IMR-90 (cell line): ENCODE data around the gene TFAP2E. TPM values are rescaled to one million over a fixed set of nuclear protein-coding genes. Genes with fewer than 3 reads are reported as not detected.

Source experiments
- ATAC-seq: fragments of 200-7000 bp; cut with Tn5 transposase; 2 replicates; pipeline ENCODE4 v1.9.1; 2020; ENCODE audit warnings: low read depth, mild to moderate bottlenecking, moderate library complexity
- BruUV-seq: library from RNA; stranded (reverse); fragments of 400-500 nt; replicated peaks from 2 replicates; lab custom pipeline; 2021; lab: Mats Ljungman, UMichigan
- CTCF ChIA-PET: fragments of 300-600 bp; formaldehyde crosslinking; extraction: SDS; loops from one replicate; lab custom pipeline; 2021; ENCODE audit warnings: antibody characterized with exemption; lab: Yijun Ruan, JAX
- POLR2A ChIA-PET: fragments of 300-600 bp; sonication (Branson Sonifier 250); formaldehyde crosslinking; loops from one replicate; lab custom pipeline; 2022; ENCODE audit warnings: antibody characterized with exemption; ENCODE audit not compliant: unreplicated experiment; lab: Charles Lee
- DNase-seq: peaks from one replicate; pipeline ENCODE4 v3.0.0; 2013
- H2AFZ ChIP-seq: replicated peaks from 2 replicates; pipeline ENCODE3; 2013; ENCODE audit warnings: low read length, mild to moderate bottlenecking; ENCODE audit not compliant: poor library complexity
- H2AK5ac ChIP-seq: 2 replicates; pipeline ENCODE4 v1.6.1; 2013; ENCODE audit warnings: low read depth, low read length, inconsistent platforms
- H2AK9ac ChIP-seq: replicated peaks from 2 replicates; pipeline ENCODE3; 2013; ENCODE audit warnings: mild to moderate bottlenecking, low read depth, low read length, moderate library complexity; ENCODE audit not compliant: poor library complexity
- H2BK120ac ChIP-seq: 2 replicates; pipeline ENCODE4 v1.6.1; 2013; ENCODE audit warnings: low read depth, low read length, inconsistent platforms
- H2BK15ac ChIP-seq: 3 replicates; pipeline ENCODE4 v1.6.1; 2013; ENCODE audit warnings: low read depth, low read length, inconsistent platforms
- H2BK20ac ChIP-seq: 2 replicates; pipeline ENCODE4 v1.6.1; 2013; ENCODE audit warnings: low read depth, mild to moderate bottlenecking, inconsistent platforms, low read length, moderate library complexity
- H2BK5ac ChIP-seq: 2 replicates; pipeline ENCODE4 v1.6.1; 2013; ENCODE audit warnings: mild to moderate bottlenecking, low read depth, low read length, inconsistent platforms; ENCODE audit not compliant: poor library complexity, severe bottlenecking
- H3K14ac ChIP-seq: replicated peaks from 2 replicates; pipeline ENCODE4 v1.6.1; 2013; ENCODE audit warnings: low read depth, low read length, inconsistent platforms
- H3K18ac ChIP-seq: 2 replicates; pipeline ENCODE4 v1.6.1; 2013; ENCODE audit warnings: low read depth, low read length, control low read depth
- H3K23ac ChIP-seq: 2 replicates; pipeline ENCODE4 v1.6.1; 2013; ENCODE audit warnings: low read depth, low read length, inconsistent platforms
- H3K27ac ChIP-seq: 2 replicates; pipeline ENCODE4 v1.5.1; 2013; ENCODE audit warnings: mild to moderate bottlenecking, control low read depth, low read length; ENCODE audit not compliant: insufficient read depth
- H3K27me3 ChIP-seq: 2 replicates; pipeline ENCODE4 v1.6.1; 2013; ENCODE audit warnings: low read length; ENCODE audit not compliant: control insufficient read depth, insufficient read depth
- H3K36me3 ChIP-seq: 2 replicates; pipeline ENCODE4 v1.6.1; 2013; ENCODE audit warnings: low read length, mixed read lengths; ENCODE audit not compliant: control insufficient read depth, insufficient read depth
- H3K4ac ChIP-seq: 2 replicates; pipeline ENCODE4 v1.6.1; 2013; ENCODE audit warnings: low read depth, low read length, inconsistent platforms
- H3K4me1 ChIP-seq: 2 replicates; pipeline ENCODE4 v1.6.1; 2013; ENCODE audit warnings: low read length, mixed read lengths; ENCODE audit not compliant: control insufficient read depth, insufficient read depth
- H3K4me2 ChIP-seq: 2 replicates; pipeline ENCODE4 v1.6.1; 2013; ENCODE audit warnings: low read depth, mild to moderate bottlenecking, control low read depth, low read length, moderate library complexity
- H3K4me3 ChIP-seq: 2 replicates; pipeline ENCODE4 v1.5.1; 2013; ENCODE audit warnings: low read depth, mild to moderate bottlenecking, control low read depth, low read length, moderate library complexity; ENCODE audit not compliant: insufficient read depth
- H3K56ac ChIP-seq: 2 replicates; pipeline ENCODE4 v1.6.1; 2013; ENCODE audit warnings: low read length, inconsistent platforms; ENCODE audit not compliant: insufficient read depth; ENCODE audit errors: extremely low read depth
- H3K79me1 ChIP-seq, 2 experiments: 2 replicates each; pipeline ENCODE4 v1.6.1; 2013; ENCODE audit warnings: low read length in 2 of 2, inconsistent platforms in 1 of 2, low read depth in 1 of 2
- H3K9ac ChIP-seq: 2 replicates; pipeline ENCODE4 v1.6.1; 2013; ENCODE audit warnings: low read depth, low read length, control low read depth
- H3K9me1 ChIP-seq: 2 replicates; pipeline ENCODE4 v1.6.1; 2013; ENCODE audit warnings: low read length, inconsistent platforms; ENCODE audit not compliant: insufficient read depth
- H3K9me3 ChIP-seq: 2 replicates; pipeline ENCODE4 v1.6.1; 2013; ENCODE audit warnings: low read length; ENCODE audit not compliant: control insufficient read depth, insufficient read depth
- H4K20me1 ChIP-seq: 2 replicates; pipeline ENCODE4 v1.6.1; 2013; ENCODE audit warnings: low read length, inconsistent platforms; ENCODE audit not compliant: insufficient read depth
- H4K5ac ChIP-seq: 2 replicates; pipeline ENCODE4 v1.6.1; 2013; ENCODE audit warnings: mild to moderate bottlenecking, low read depth, low read length, control low read depth
- H4K8ac ChIP-seq, 2 experiments: 2 replicates each; pipeline ENCODE4 v1.6.1; 2013; ENCODE audit warnings: low read depth in 2 of 2, low read length in 2 of 2, control low read depth in 1 of 2, inconsistent platforms in 1 of 2
- H4K91ac ChIP-seq: 2 replicates; pipeline ENCODE4 v1.6.1; 2013; ENCODE audit warnings: low read depth, low read length, inconsistent platforms; ENCODE audit not compliant: insufficient read depth
- CEBPB ChIP-seq: IDR thresholded peaks from 2 replicates; pipeline ENCODE4 v1.6.1; 2012; ENCODE audit warnings: low read depth, low read length, improper control_type of control experiment
- CHD1 ChIP-seq: IDR thresholded peaks from 2 replicates; pipeline ENCODE4 v1.6.1; 2012; ENCODE audit warnings: low read depth, low read length, improper control_type of control experiment
- MXI1 ChIP-seq: IDR thresholded peaks from 2 replicates; pipeline ENCODE4 v1.6.1; 2012; ENCODE audit warnings: low read depth, mild to moderate bottlenecking, low read length, moderate library complexity, borderline replicate concordance
- POLR2A ChIP-seq: IDR thresholded peaks from 2 replicates; pipeline ENCODE4 v1.6.1; 2012; ENCODE audit warnings: mild to moderate bottlenecking, low read depth, low read length
- WGBS, 2 experiments: methylation state at CpG; one replicate each; pipeline versions ENCODE4 v1.1.5 to v1.1.7; 2013; ENCODE audit warnings: missing lambda C conversion rate in 2 of 2; ENCODE audit not compliant: insufficient read length in 1 of 2; ENCODE audit errors: extremely low coverage in 2 of 2; 5-methylcytosine and 5-hydroxymethylcytosine counted together
- dilution Hi-C: fragments of 300-500 bp; cut with HindIII; formaldehyde crosslinking; loops from one replicate; pipeline ENCODE4 v1.14.3; 2018; ENCODE audit warnings: low sequenced_read_pairs; ENCODE audit not compliant: unreplicated experiment
- in situ Hi-C: fragments of 300-500 bp; cut with MboI; formaldehyde crosslinking; loops from 3 replicates; pipeline ENCODE4 v1.14.3; 2019; ENCODE audit warnings: low sequenced_read_pairs, inconsistent platforms, mixed read lengths
- intact Hi-C: fragments of 100-400 bp; cut with micrococcal nuclease; formaldehyde crosslinking; loops from 2 replicates; pipeline ENCODE4 v1.10.0; 2022
- polyA plus RNA-seq, 3 experiments: library from polyadenylated mRNA; depleted of rRNA; stranded (reverse); fragments of >200 nt; gene quantifications; 2 replicates each; pipeline ENCODE4 v1.2.3, GENCODE V29; 2012; ENCODE audit warnings: low replicate concordance in 1 of 3
- total RNA-seq: library from RNA; depleted of rRNA; stranded (reverse); fragments of >200 nt; gene quantifications from 2 replicates; pipeline ENCODE4 v1.2.3, GENCODE V29; 2012

TFAP2E gene
- total and polyA plus RNA-seq, 2 of the 4 experiments (the other 2 are of a cell fraction): under 0.01 to 0.19 TPM

- H3K9ac ChIP-seq: no peak overlapping the region
- dilution Hi-C loops: no loop called here
- H3K18ac ChIP-seq: no peak overlapping the region
- no peak overlapping the region for H4K8ac ChIP-seq
- BruUV-seq: no TSS peak
- TF ChIP-seq POLR2A (no peak), MXI1 (no peak), CHD1 (no peak), CEBPB (no peak)
- POLR2A ChIA-PET: no interaction called here
- CTCF ChIA-PET: no interaction called here
- H2BK20ac ChIP-seq: no peak overlapping the region
- ATAC-seq (no peak), DNase-seq (no peak)
- H4K20me1 ChIP-seq: peaks cover 42% of the 10 kb centered on the region
- H3K9me1 ChIP-seq: no peaks in the 10 kb centered on the region
- no peak overlapping the region for H3K4ac ChIP-seq
- no peaks in the 10 kb centered on the region for H3K27me3 ChIP-seq
- no peak overlapping the region for H2BK15ac ChIP-seq
- no peak overlapping the region for H4K5ac ChIP-seq
- no peak overlapping the region for H2BK5ac ChIP-seq
- H3K27ac ChIP-seq: no peak overlapping the region
- H2AFZ ChIP-seq: no peak overlapping the region
- peaks cover 41% of the 10 kb centered on the region for H3K36me3 ChIP-seq
- H3K4me1 ChIP-seq: peaks cover 5% of the 10 kb centered on the region; the same call in 1 of the 2 replicates
- H2AK9ac ChIP-seq: no peak overlapping the region
- no peaks in the 10 kb centered on the region for H3K9me3 ChIP-seq
- no peak overlapping the region for H3K4me3 ChIP-seq
- intact Hi-C loops: no loop called here
- in situ Hi-C loops: loop anchor here (5.0 to 10.0 kb wide), 2 partner anchors 111 to 368 kb away; partner anchors contain the start of gene SFPQ
- H3K56ac ChIP-seq: no peak overlapping the region
- no peak overlapping the region for H3K23ac ChIP-seq
- no peak overlapping the region for H2BK120ac ChIP-seq
- WGBS, 2 experiments: 88% methylated on average over 6 of the region's 12 CpGs; no CpG with 5 or more reads in 1 of the 2 experiments
- H3K4me2 ChIP-seq: no peak overlapping the region
- no peak overlapping the region for H2AK5ac ChIP-seq
- no peak overlapping the region for H4K91ac ChIP-seq
- H3K79me1 ChIP-seq: peaks cover 2 to 32% of the 10 kb centered on the region in 2 experiments; a peak in 3 of 4 replicates
- H3K14ac ChIP-seq: no peak overlapping the region
Measured at GRCh38 chr1:35563166-35563565, 9.9 kb upstream of the TFAP2E start.
